GM10266 (cell line): ENCODE measurements around the gene ZNF143.
A peak's percentile ranks its signal among the peaks of the same experiment; 100 is the strongest.

Source experiments
- DNase-seq: peaks from one replicate; pipeline ENCODE4 v3.0.0; 2012; ENCODE audit errors: extremely low spot score
- TF ChIP-seq, protein P1 (sequence below): IDR thresholded peaks from 2 replicates; pipeline ENCODE4 v1.5.1; 2012; ENCODE audit warnings: mild to moderate bottlenecking, low read depth; ENCODE audit not compliant: control insufficient read depth, insufficient read depth; ENCODE audit errors: missing control alignments

The ZNF143 gene

DNA sequence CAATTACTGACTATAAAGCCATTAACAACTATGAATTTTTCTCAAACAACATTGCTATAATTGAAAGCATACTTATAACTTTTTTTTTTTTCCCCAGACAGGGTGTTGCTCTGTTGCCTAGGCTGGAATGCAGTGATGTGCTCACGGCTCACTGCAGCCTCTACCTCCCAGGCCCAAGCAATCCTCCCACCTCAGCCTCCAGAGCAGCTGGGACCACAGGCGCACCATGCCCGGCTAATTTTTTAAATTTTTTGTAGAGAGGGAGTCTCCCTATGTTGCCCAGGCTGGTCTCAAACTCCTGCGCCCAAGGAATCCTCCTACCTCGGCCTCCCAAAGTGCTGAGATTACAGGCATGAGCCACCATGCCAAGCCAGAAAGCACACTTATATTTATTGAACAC lies 106.6 kb downstream of the ZNF143 start:
- TF ChIP-seq, protein P1, sequence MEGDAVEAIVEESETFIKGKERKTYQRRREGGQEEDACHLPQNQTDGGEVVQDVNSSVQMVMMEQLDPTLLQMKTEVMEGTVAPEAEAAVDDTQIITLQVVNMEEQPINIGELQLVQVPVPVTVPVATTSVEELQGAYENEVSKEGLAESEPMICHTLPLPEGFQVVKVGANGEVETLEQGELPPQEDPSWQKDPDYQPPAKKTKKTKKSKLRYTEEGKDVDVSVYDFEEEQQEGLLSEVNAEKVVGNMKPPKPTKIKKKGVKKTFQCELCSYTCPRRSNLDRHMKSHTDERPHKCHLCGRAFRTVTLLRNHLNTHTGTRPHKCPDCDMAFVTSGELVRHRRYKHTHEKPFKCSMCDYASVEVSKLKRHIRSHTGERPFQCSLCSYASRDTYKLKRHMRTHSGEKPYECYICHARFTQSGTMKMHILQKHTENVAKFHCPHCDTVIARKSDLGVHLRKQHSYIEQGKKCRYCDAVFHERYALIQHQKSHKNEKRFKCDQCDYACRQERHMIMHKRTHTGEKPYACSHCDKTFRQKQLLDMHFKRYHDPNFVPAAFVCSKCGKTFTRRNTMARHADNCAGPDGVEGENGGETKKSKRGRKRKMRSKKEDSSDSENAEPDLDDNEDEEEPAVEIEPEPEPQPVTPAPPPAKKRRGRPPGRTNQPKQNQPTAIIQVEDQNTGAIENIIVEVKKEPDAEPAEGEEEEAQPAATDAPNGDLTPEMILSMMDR, result no peak
- DNase-seq, result no peak

GRCh38 chr11:9568161-9568853 lies 107.5 kb downstream of the ZNF143 start:
- no peak for DNase-seq
- TF ChIP-seq, protein P1, result no peak

- TF ChIP-seq, protein P1, result no peak
- DNase-seq, result peak; percentile 17
Measured at GRCh38 chr11:9568854-9569587, 108.2 kb downstream of the ZNF143 start.

GRCh38 chr11:9569588-9570164 lies 108.9 kb downstream of the ZNF143 start:
- DNase-seq, result no peak

GRCh38 chr11:9570313-9571025 lies 109.7 kb downstream of the ZNF143 start:
- TF ChIP-seq, protein P1, result no peak

More at GRCh38 chr11:9569588-9570164, 108.9 kb downstream of the ZNF143 start:
- TF ChIP-seq, protein P1, result no peak

GRCh38 chr11:9571071-9571762 lies 110.4 kb downstream of the ZNF143 start:
- TF ChIP-seq, protein P1, result no peak
- DNase-seq, result no peak

More at GRCh38 chr11:9570313-9571025, 109.7 kb downstream of the ZNF143 start:
- no peak for DNase-seq
